Activated T-helper 2 cell treated with anti-CD3 and anti-CD28 coated beads, Interferon-gamma antibody, Interleukin-2, Interleukin-4, amounts not matched to agents 10 μg/mL and 5 μg/mL and 100 μg/mL, durations not matched to agents 14 hours and 24 hours and 36 hours (primary cell): ENCODE measurements around the gene SCAMP1. TPM values are rescaled to one million over a fixed set of nuclear protein-coding genes. Genes with fewer than 3 reads are reported as not detected.
"Not testable (repeated sequence)": the region's sequence is repeated elsewhere in the genome, so short reads cannot be mapped to it uniquely, and the experiment has no call there.

ENCODE experiments used
- DNase-seq: peaks from one replicate; pipeline ENCODE4 v3.0.0; 2021; ENCODE audit warnings: low spot score
- H3K27ac Mint-ChIP-seq: one replicate; pipeline ENCODE4 v1.8.0; 2021; ENCODE audit warnings: mixed read lengths
- H3K27me3 Mint-ChIP-seq: one replicate; pipeline ENCODE4 v1.8.0; 2021; ENCODE audit warnings: low read depth, mixed read lengths
- H3K36me3 Mint-ChIP-seq: one replicate; pipeline ENCODE4 v1.8.0; 2021; ENCODE audit warnings: low read depth, mixed read lengths
- H3K4me1 Mint-ChIP-seq: one replicate; pipeline ENCODE4 v1.8.0; 2021; ENCODE audit warnings: low read depth, mixed read lengths
- H3K4me3 Mint-ChIP-seq: one replicate; pipeline ENCODE4 v1.8.0; 2021; ENCODE audit warnings: low read depth, mild to moderate bottlenecking, moderate library complexity, mixed read lengths
- H3K9me3 Mint-ChIP-seq: one replicate; pipeline ENCODE4 v1.8.0; 2021; ENCODE audit warnings: mixed read lengths
- intact Hi-C: fragments of 100-400 bp; cut with micrococcal nuclease; formaldehyde crosslinking; loops from one replicate; pipeline ENCODE4 v1.15.1; 2023
- total RNA-seq: library from RNA; stranded (reverse); gene quantifications from 2 replicates; pipeline ENCODE4 v1.2.3, GENCODE V29; 2022

SCAMP1 gene
- total RNA-seq, 1 donor from 2014 or later, result 17.1 TPM

DNA sequence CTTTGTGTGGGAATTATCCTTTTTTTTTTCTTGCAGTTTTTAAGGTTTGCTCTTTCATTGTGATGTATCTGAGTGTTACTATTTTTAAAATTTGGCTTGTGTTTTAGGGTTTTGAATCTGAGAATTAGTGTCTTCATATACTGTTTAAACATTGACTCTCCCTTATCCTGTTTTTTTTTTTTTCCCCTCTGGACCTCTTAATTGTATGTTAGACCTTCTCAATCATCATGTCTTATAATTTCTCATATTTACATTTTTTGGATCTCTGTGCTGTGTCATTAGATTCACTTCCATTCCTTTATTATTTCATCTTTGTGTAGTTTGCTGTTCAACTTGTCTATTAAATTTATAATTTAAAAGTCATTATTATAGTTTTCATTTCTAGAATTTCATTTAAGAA, 47.0 kb downstream of the SCAMP1 start:
- no peaks in the 10 kb centered on the region for H3K27me3 Mint-ChIP-seq
- DNase-seq, result no peak
- H3K4me3 Mint-ChIP-seq, result no peak overlapping the region
- H3K4me1 Mint-ChIP-seq, result peaks cover 29% of the 10 kb centered on the region
- no peak overlapping the region for H3K27ac Mint-ChIP-seq
- no peaks in the 10 kb centered on the region for H3K9me3 Mint-ChIP-seq
- H3K36me3 Mint-ChIP-seq, result no peaks in the 10 kb centered on the region
- intact Hi-C loops, result no loop called here

- Mint-ChIP-seq H3K27ac (no peak overlapping the region), H3K36me3 (peaks cover 3% of the 10 kb centered on the region), H3K9me3 (no peaks in the 10 kb centered on the region), H3K27me3 (no peaks in the 10 kb centered on the region), H3K4me1 (peaks cover 12% of the 10 kb centered on the region), H3K4me3 (no peak overlapping the region)
- DNase-seq, result no peak
- intact Hi-C loops, result no loop called here
Observed at GRCh38 chr5:78411586-78411985, 51.2 kb downstream of the SCAMP1 start.

GRCh38 chr5:78416677-78417425, 56.4 kb downstream of the SCAMP1 start:
- peaks cover 24% of the 10 kb centered on the region for H3K36me3 Mint-ChIP-seq
- H3K27me3 Mint-ChIP-seq, result no peaks in the 10 kb centered on the region
- no peak overlapping the region for H3K4me3 Mint-ChIP-seq
- H3K9me3 Mint-ChIP-seq, result no peaks in the 10 kb centered on the region
- no peak overlapping the region for H3K27ac Mint-ChIP-seq
- H3K4me1 Mint-ChIP-seq, result peaks cover 6% of the 10 kb centered on the region
- intact Hi-C loops, result no loop called here
- DNase-seq, result no peak

DNA sequence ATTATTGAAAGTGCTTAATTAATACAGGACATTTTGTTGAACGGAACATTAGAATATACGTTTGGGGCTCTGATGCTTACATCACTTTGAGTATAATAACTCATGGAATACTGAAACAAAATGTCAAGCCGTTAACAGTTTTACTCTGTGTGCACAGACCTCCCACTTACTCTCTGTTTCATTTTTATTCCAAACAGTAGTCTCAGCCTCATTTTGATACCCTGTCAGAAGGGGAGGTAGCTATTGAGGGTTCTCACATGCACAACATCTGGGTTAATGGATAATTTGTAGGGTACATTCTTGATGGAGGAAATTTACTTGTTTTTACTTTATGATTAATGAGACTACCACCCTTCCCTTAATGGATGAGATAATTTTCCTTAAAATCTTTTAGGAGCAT, 59.0 kb downstream of the SCAMP1 start:
- H3K27ac Mint-ChIP-seq, result no peak overlapping the region
- H3K9me3 Mint-ChIP-seq, result no peaks in the 10 kb centered on the region
- no peak for DNase-seq
- H3K4me3 Mint-ChIP-seq, result no peak overlapping the region
- intact Hi-C loops, result no loop called here
- H3K4me1 Mint-ChIP-seq, result peaks cover 3% of the 10 kb centered on the region
- no peaks in the 10 kb centered on the region for H3K27me3 Mint-ChIP-seq
- peaks cover 31% of the 10 kb centered on the region for H3K36me3 Mint-ChIP-seq

GRCh38 chr5:78420548-78420947, 60.1 kb downstream of the SCAMP1 start:
- H3K4me1 Mint-ChIP-seq, result peaks cover 3% of the 10 kb centered on the region
- no peaks in the 10 kb centered on the region for H3K27me3 Mint-ChIP-seq
- no peak overlapping the region for H3K4me3 Mint-ChIP-seq
- H3K36me3 Mint-ChIP-seq, result peaks cover 31% of the 10 kb centered on the region
- no peaks in the 10 kb centered on the region for H3K9me3 Mint-ChIP-seq
- DNase-seq, result no peak
- intact Hi-C loops, result no loop called here
- no peak overlapping the region for H3K27ac Mint-ChIP-seq

DNA sequence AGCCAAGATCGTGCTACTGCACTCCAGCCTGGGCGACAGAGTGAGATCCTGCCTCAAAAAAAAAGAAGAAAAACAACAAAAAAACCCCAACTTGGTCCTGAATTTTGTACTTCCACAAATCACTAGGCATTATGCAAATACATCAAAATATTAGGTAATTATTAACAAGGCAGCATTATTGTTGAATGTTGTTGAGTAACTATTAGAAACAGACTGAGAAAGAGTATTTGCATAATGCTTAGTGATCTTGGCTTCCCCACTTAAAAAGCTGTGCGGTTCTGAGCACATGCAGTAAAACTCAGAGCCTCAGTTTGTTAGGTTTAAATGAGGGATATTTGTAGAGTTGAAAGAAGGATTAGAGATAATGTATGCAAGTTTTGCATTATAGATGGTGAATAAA, 64.2 kb downstream of the SCAMP1 start:
- Mint-ChIP-seq H3K27me3 (no peaks in the 10 kb centered on the region), H3K4me3 (no peak overlapping the region), H3K36me3 (peaks cover 24% of the 10 kb centered on the region), H3K4me1 (no peaks in the 10 kb centered on the region), H3K27ac (no peak overlapping the region), H3K9me3 (no peaks in the 10 kb centered on the region)
- intact Hi-C loops, result no loop called here
- DNase-seq, result no peak

- Mint-ChIP-seq H3K27ac (no peak overlapping the region), H3K4me3 (no peak overlapping the region), H3K27me3 (no peaks in the 10 kb centered on the region), H3K4me1 (no peaks in the 10 kb centered on the region), H3K9me3 (peaks cover 10% of the 10 kb centered on the region), H3K36me3 (peaks cover 23% of the 10 kb centered on the region)
- intact Hi-C loops, result no loop called here
- DNase-seq, result no peak
Observed at GRCh38 chr5:78429332-78429980, 69.0 kb downstream of the SCAMP1 start.

DNA sequence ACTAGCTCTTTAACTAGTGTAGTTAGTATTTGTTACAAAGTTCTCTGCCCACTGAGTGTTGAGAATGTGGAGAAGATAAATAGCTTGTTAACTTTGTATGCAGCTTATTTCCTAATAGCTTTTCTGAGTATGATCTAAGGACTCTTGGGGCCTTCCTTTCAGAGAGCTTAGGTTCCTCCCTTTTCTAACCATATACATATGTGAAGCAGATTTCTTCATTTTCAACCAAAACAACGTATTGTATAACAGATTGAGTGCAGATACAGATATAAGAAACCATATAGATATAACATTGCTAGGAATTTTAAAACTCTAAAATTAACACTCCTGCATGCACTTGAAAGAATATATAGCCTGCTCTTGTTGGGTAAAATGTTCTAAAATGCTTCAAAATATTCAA, 70.4 kb downstream of the SCAMP1 start:
- no peak for DNase-seq
- intact Hi-C loops, result no loop called here
- H3K36me3 Mint-ChIP-seq, result peaks cover 29% of the 10 kb centered on the region
- H3K4me3 Mint-ChIP-seq, result no peak overlapping the region
- no peaks in the 10 kb centered on the region for H3K27me3 Mint-ChIP-seq
- H3K27ac Mint-ChIP-seq, result no peak overlapping the region
- no peaks in the 10 kb centered on the region for H3K4me1 Mint-ChIP-seq
- H3K9me3 Mint-ChIP-seq, result peaks cover 10% of the 10 kb centered on the region

DNA sequence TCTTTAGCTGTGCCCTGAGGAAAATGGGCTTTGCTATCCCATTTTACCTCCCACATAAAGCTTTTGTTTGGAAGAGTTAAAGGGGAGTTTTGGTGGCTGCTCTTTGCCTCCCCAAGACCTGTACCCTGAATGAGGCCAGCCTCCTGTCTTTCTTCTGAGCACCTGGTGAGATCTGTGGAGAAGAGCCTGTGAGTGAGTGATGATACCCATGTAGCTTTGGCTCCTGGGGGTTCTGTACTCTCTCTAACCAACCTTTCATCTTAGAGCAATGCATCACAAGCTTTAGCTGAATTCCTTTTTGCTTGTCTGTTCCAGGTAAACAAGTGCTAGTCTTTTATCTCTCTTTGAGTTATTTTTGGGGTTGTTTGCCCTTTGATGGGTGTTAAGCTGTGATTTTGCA, 73.6 kb downstream of the SCAMP1 start:
- H3K27ac Mint-ChIP-seq, result no peak overlapping the region
- intact Hi-C loops, result no loop called here
- no peaks in the 10 kb centered on the region for H3K27me3 Mint-ChIP-seq
- H3K4me1 Mint-ChIP-seq, result no peaks in the 10 kb centered on the region
- H3K4me3 Mint-ChIP-seq, result no peak overlapping the region
- peaks cover 10% of the 10 kb centered on the region for H3K9me3 Mint-ChIP-seq
- H3K36me3 Mint-ChIP-seq, result peaks cover 17% of the 10 kb centered on the region
- DNase-seq, result no peak

DNA sequence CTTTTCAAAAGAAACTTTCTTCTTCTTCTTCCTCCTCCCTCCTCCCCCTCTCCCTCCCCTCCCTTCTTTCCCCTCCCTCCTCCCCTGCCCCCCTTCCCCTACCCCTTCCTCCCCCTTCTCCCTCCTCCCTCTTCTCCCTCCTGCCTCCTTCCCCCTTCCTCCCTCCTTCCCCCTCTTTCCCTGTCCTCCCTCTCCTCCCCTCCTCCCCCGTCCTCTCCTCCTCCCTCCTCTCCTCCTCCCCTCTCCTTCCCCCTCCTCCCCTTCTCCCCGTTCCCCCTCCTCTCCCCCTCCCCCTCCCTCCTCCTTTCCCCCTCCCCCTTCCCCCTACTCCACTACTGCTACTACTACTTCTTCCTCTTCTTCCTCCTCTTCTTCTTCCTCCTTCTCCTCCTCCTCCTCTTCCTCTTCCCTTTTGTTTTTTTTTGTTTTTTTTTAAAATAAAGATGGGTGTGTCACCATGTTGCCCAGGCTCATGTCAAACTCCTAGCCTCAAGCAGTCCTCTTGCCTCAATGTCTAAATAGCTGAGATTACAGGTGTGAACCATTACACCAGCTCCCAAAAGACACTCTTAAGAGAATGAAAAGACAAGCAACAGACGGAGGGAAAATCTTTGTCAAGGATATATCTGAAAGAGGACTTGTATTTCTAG, 87.5 kb downstream of the SCAMP1 start:
- intact Hi-C loops, result no loop called here
- H3K36me3 Mint-ChIP-seq, result peaks cover 8% of the 10 kb centered on the region
- no peak overlapping the region for H3K27ac Mint-ChIP-seq
- no peaks in the 10 kb centered on the region for H3K4me1 Mint-ChIP-seq
- no peak for DNase-seq
- no peaks in the 10 kb centered on the region for H3K27me3 Mint-ChIP-seq
- H3K4me3 Mint-ChIP-seq, result no peak overlapping the region
- no peaks in the 10 kb centered on the region for H3K9me3 Mint-ChIP-seq

DNA sequence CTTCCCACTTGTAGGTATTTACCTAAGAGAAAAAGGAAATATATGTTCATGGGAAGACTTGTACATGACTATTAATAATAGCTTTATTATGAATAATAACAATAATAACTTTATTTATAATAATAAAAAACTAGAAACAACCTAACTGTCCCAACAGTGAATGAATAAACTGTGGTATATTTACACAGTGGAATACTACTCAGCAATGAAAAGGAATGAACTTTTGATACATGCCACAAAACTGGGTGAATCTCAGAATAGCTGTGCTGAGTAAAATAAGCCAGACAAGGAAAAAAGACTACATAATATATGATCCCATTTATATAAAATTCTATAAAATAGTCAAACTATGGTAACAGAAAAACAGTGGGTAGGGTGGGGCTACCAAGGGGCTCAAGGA, 88.7 kb downstream of the SCAMP1 start:
- H3K4me3 Mint-ChIP-seq, result no peak overlapping the region
- no peak for DNase-seq
- H3K27me3 Mint-ChIP-seq, result no peaks in the 10 kb centered on the region
- no peaks in the 10 kb centered on the region for H3K4me1 Mint-ChIP-seq
- intact Hi-C loops, result no loop called here
- H3K36me3 Mint-ChIP-seq, result peaks cover 8% of the 10 kb centered on the region
- H3K9me3 Mint-ChIP-seq, result no peaks in the 10 kb centered on the region
- no peak overlapping the region for H3K27ac Mint-ChIP-seq

DNA sequence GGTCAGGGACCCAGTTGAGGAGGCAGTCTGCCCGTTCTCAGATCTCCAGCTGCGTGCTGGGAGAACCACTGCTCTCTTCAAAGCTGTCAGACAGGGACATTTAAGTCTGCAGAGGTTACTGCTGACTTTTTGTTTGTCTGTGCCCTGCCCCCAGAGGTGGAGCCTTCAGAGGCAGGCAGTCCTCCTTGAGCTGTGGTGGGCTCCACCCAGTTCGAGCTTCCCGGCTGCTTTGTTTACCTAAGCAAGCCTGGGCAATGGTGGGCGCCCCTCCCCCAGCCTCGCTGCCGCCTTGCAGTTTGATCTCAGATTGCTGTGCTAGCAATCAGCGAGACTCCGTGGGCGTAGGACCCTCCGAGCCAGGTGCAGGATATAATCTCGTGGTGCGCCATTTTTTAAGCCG, 97.1 kb downstream of the SCAMP1 start:
- H3K4me3 Mint-ChIP-seq, H3K4me1 Mint-ChIP-seq, H3K27ac Mint-ChIP-seq, intact Hi-C loops, H3K9me3 Mint-ChIP-seq, DNase-seq, H3K27me3 Mint-ChIP-seq: not testable (repeated sequence)
- peaks cover 14% of the 10 kb centered on the region for H3K36me3 Mint-ChIP-seq

- Mint-ChIP-seq H3K4me3 (no peak overlapping the region), H3K27me3 (no peaks in the 10 kb centered on the region), H3K4me1 (no peaks in the 10 kb centered on the region), H3K36me3 (peaks cover 20% of the 10 kb centered on the region), H3K9me3 (no peaks in the 10 kb centered on the region), H3K27ac (no peak overlapping the region)
- DNase-seq, result no peak
- intact Hi-C loops, result no loop called here
Observed at GRCh38 chr5:78458843-78459242, 98.4 kb downstream of the SCAMP1 start.
